GM21515 (cell line): ENCODE measurements around the gene PRPF38B.
A peak's percentile ranks its signal among the peaks of the same experiment; 100 is the strongest.
"Not testable (repeated sequence)": the region's sequence is repeated elsewhere in the genome, so short reads cannot be mapped to it uniquely, and the experiment has no call there.

Experiments used
- ATAC-seq: cut with Tn5 transposase; IDR thresholded peaks from one replicate; pipeline ENCODE4 v1.9.1; 2021; ENCODE audit not compliant: unreplicated experiment

The PRPF38B gene

GRCh38 chr1:108691942-108692723 lies at the start of gene PRPF38B:
TSS of gene PRPF38B (plus strand) at chr1:108692310. CDS start at chr1:108692592, 282 bp downstream.
- peak; percentile 95 for ATAC-seq

GRCh38 chr1:108643492-108644335 lies 48.4 kb upstream of the PRPF38B start:
- no peak for ATAC-seq

GRCh38 chr1:108644984-108645383 lies 47.1 kb upstream of the PRPF38B start:
- no peak for ATAC-seq

- no peak for ATAC-seq
These were observed 46.4 kb upstream of the PRPF38B start for GRCh38 chr1:108645564-108646184.

- no peak for ATAC-seq
These were observed 45.9 kb upstream of the PRPF38B start for GRCh38 chr1:108646265-108646647.

- ATAC-seq: no peak
These were observed 45.4 kb upstream of the PRPF38B start for GRCh38 chr1:108646648-108647269.

- ATAC-seq: no peak
These were observed 38.5 kb upstream of the PRPF38B start for GRCh38 chr1:108653431-108654105.

GRCh38 chr1:108657356-108658080 lies 34.6 kb upstream of the PRPF38B start:
- no peak for ATAC-seq

GRCh38 chr1:108661030-108661609 lies 31.0 kb upstream of the PRPF38B start, which contains the start of gene HENMT1:
TSS of gene HENMT1 (minus strand) at chr1:108661093. CDS start at chr1:108659884, 1,209 bp downstream.
- ATAC-seq: peak; percentile 88

GRCh38 chr1:108663074-108663473 lies 29.0 kb upstream of the PRPF38B start:
- no peak for ATAC-seq

- no peak for ATAC-seq
These were observed 27.6 kb upstream of the PRPF38B start for GRCh38 chr1:108664481-108664880.

GRCh38 chr1:108665067-108665466 lies 27.0 kb upstream of the PRPF38B start:
- ATAC-seq: no peak

- ATAC-seq: no peak
These were observed 26.3 kb upstream of the PRPF38B start for GRCh38 chr1:108665771-108666170.

GRCh38 chr1:108667422-108667821 lies 24.7 kb upstream of the PRPF38B start:
- ATAC-seq: not testable (repeated sequence)

- ATAC-seq: no peak
These were observed 23.3 kb upstream of the PRPF38B start for GRCh38 chr1:108668777-108669176.

GRCh38 chr1:108669679-108670078 lies 22.4 kb upstream of the PRPF38B start:
- ATAC-seq: no peak

- ATAC-seq: no peak
These were observed 21.9 kb upstream of the PRPF38B start for GRCh38 chr1:108670131-108670773.

- ATAC-seq: no peak
These were observed 21.0 kb upstream of the PRPF38B start for GRCh38 chr1:108671143-108671542.

- ATAC-seq: no peak
These were observed 13.4 kb upstream of the PRPF38B start for GRCh38 chr1:108678706-108679105.
